SK-MEL-5 (cell line): ENCODE results near the gene IFNK. TPM values are rescaled to one million over a fixed set of nuclear protein-coding genes. Genes with fewer than 3 reads are reported as not detected.
"Not testable (repeated sequence)": the region's sequence is repeated elsewhere in the genome, so short reads cannot be mapped to it uniquely, and the experiment has no call there.

Experiments
- DNase-seq: peaks from one replicate; pipeline ENCODE4 v3.0.0-alpha.2; 2016; ENCODE audit warnings: low read depth, low spot score
- in situ Hi-C: cut with HindIII; loops from 2 replicates; pipeline ENCODE4 v1.10.0; 2016; ENCODE audit warnings: low sequenced_read_pairs, high pct_unique_total_duplicates, low pct_unique_long_range_greater_than_20kb
- polyA plus RNA-seq, 2 experiments: library from polyadenylated mRNA; depleted of rRNA; stranded (reverse); fragments of >200 nt; gene quantifications; 2 replicates each; pipeline ENCODE4 v1.2.3, GENCODE V29; 2015
- total RNA-seq: library from RNA; depleted of rRNA; stranded (reverse); fragments of >200 nt; shearing (Covaris generic); gene quantifications from 2 replicates; pipeline ENCODE4 v1.2.3, GENCODE V29; 2014; rRNA removed

Gene IFNK, protein sequence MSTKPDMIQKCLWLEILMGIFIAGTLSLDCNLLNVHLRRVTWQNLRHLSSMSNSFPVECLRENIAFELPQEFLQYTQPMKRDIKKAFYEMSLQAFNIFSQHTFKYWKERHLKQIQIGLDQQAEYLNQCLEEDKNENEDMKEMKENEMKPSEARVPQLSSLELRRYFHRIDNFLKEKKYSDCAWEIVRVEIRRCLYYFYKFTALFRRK
- total RNA-seq, result not detected in 2 replicates
- not detected in 2 replicates for polyA plus RNA-seq (2015; cell fraction: cytosol; rRNA removed)
- not detected in 2 replicates for polyA plus RNA-seq (2015; cell fraction: nucleus; rRNA removed)

DNA sequence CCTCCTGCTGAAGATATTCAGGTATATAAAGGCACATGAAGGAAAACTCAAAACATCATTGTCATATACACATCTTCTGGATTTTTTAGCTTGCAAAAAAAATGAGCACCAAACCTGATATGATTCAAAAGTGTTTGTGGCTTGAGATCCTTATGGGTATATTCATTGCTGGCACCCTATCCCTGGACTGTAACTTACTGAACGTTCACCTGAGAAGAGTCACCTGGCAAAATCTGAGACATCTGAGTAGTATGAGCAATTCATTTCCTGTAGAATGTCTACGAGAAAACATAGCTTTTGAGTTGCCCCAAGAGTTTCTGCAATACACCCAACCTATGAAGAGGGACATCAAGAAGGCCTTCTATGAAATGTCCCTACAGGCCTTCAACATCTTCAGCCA, at the start of gene IFNK:
Gene IFNK (plus strand): TSS at position 55 of the 400 bp plus-strand sequence. CDS start 47 bp downstream, at position 102.
- DNase-seq, result no peak
- in situ Hi-C loops, result no loop called here

DNA sequence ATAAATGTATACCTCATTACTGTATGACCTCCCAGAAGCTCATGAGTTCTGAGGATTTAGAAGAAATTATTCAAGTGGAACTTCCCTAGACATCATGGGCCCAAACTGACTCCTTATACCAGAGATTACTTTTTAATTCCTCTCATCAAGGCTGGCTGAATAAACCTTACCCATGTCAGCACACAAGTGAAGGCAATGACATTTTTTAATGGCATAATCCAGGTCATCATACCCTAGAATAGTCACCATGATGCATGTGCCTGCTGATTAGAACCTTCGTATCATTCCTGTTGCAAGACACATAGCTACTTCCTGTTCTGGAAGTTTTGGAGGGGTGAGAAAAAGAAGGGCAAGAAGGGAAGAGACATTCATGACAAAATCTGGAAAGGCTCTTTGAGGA, 49.8 kb upstream of the IFNK start:
- no peak for DNase-seq
- in situ Hi-C loops, result no loop called here

DNA sequence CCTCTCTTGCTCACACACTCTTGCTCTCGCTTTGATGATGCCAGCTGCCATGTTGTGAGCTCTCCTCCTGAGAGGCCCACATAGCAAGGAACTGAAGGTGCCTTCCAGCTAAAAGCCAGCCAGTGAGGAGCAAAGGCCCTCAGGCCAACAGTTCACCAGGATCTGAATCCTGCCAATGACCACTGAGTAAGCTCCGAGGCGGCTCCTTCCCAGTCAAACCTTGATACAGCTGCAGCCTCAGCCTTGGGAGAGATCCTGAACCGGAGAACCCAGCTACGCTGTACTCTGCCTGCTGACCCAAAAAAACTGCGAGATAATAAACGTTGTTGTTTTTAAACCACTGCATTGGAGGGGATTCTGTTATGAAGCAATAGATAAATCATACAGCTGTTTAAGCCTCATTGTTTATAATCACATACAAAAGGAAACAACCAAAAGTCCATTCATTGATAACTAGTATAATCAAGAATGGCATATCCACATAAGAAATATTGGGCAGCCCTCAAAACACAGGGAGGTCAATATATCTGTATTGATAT, 49.0 kb upstream of the IFNK start:
- in situ Hi-C loops, result no loop called here
- no peak for DNase-seq

DNA sequence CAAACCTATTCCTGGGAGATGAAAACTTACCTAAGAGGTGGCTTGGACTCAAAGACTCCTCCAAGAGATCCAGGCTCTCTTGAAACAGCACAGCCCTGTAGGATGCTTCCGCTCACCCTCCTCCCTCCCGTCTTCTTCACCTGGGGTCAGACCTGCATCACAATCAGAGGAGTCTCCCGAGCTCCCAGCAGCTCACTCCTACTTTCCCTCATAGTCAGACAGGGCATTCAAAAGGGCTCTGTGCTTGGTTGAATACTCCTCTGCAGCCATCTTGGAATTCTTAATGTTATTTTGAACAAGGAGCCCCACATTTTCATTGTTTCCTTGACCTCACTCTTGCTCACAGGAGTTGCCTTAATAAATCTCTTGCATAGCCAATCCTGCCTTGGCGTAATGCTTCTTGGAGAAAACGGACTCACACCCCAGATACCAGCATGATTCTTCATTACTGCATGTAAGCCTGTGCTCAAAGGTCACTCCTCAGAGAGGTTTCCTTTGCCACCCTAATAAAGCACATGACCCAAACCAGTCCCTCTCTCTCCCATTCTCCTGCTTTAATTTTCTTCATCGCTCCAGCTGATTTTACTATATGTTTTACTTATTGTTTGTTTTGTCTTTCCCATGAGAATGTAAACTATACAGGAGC, 47.1 kb upstream of the IFNK start:
- DNase-seq, result no peak
- in situ Hi-C loops, result no loop called here

DNA sequence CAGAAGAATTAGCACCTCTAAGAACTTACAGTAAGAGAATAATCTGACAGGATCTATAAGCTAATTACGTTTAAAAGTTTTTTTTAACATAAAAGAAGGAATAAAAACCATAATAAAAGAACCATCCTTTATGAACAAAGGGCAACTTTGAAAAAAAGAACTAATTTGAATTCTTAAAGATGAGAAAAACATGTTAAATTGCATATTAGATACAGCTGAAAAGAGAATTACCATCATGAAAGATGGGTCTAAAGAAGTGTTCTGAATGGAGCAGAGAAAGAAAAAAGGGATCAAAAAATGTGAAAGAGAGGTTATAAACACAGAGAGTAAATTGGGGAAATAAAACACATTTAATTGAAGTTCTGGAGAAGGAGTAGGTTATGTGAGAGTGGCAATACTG, 45.8 kb upstream of the IFNK start:
- no peak for DNase-seq
- in situ Hi-C loops, result no loop called here

DNA sequence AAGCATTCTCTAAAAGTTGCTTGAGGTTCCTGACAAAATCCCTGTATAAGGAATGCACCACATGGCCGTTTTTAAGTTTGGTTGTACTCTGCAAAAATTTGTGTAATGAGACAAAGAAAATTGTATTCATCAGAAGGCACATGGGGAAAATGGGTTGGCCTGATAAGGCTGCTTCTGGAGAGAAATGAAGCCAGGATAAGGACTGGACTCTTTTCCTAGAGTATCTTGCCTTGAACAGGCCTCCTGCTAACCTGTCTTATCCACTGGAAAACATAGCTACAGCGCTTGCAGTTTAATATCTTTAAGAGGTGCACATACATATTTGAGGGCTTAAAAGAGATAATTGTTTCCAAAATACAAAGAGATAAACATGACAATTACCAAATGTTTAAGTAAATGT, 41.4 kb upstream of the IFNK start:
- in situ Hi-C loops, result no loop called here
- no peak for DNase-seq

DNA sequence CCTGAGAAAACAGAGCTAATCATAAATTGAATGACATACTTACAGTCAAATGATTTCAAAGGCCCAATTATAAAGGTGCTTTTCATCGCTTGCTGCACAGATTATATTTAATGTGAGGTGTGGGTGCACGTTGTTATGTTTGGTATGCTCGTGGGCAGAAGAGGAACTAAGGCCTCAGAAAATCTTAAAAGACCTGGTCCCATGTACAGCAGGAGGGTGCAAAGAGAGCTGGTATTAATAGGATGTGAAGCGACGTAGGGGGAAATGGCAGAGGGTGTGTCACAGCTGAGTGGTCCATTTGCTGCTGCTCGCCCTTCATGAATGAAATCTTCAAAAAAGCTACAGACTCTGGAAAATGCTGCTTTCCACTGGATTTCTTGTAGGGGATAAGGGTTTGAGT, 40.5 kb upstream of the IFNK start:
- in situ Hi-C loops, result no loop called here
- no peak for DNase-seq

DNA sequence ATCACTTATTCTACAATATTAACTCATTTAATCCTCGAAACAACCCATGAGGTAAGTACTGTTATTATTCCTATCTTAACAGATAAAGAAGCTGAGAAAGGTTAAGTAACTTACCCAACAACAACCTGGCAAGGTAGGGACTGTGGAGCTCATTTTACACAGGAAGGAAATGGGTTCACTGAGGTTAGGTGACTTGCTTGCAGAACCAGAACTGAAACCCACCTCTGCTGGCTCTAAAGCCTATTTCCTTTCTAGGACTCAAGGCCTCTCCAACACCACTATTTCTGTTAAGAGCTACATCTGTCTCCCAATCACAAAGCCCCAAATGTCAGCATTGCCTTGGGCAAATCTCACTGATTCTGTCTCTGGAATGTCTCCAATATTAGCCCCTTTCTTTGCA, 38.9 kb upstream of the IFNK start:
- no peak for DNase-seq
- in situ Hi-C loops, result no loop called here

DNA sequence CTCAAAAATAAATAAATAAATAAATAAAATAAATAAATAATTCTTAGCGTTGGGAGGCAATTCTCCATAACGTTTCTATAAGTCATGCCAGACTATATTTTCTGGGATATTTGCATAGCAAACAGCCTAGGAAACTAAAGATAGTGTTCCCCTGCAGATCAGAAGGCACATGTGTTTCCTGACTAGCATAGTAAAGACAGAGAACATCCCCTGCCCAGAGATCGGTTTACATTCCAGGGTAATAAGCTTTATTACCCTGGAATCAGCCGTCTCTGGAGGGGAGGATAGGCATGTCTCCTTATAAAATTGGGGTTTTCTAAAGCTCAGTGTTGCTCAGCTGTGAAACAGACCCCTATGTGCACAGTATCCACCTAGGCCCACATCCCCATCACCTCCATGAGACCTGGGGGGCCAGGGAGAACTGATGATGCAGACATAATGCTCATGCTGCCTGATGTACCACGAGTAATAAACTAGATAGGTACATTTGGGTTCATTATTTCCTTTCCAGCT, 36.9 kb upstream of the IFNK start:
- DNase-seq, result no peak
- in situ Hi-C loops, result no loop called here

DNA sequence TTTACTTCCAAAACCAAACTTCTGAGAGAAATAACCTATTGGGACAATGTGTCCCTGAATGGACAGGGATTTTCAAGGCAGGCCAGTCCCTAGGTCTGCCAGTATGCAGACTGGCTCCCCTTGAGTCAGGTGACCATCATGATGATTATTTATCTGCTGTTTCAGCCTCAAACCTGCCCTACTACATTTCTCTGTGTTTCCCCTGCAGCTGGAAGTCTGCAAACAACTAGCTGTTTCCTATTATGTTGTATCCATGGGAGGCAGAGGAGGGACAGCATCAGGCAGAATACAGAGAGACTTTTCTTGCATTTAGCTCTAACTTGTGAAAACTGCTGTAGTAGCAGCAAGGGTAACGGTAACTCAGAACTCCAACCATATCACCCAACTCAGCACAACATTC, 36.2 kb upstream of the IFNK start:
- in situ Hi-C loops, result no loop called here
- DNase-seq, result no peak

DNA sequence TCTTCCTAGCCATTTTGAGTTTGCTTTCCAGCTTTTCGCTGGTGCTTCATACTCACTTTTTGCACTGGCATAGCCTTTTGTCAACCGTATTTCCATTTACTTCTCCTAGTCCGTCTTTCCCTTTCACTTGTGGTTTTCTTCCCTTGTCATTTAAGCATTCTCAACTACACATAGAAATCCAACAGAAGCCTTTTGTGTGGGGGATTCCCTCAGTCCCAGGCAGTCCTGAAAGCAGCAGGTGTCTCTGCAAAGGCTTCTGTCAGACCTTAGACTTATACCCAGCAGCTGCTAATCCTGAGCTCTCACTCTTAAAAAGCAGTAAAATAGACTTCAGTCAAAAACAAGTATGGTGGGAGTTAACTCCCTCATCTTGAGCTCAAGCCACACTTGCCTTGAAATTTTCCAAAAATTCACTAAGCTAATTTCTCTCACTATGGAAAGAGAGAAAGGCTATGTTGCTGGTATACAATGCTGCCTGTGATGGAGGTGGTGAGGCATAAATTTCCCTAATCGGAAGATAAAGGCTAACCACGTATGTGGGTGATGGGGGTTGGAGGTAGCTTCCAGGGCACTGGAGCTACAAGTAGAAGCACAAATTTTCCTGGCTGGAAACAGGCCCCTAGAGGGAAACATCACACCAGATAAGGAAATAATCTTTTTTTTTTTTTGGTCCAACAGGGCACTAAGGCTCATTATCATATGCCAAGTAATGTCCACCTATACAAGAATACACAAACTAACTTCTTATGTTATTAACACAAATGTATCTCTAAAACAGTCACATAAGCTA, 34.8 kb upstream of the IFNK start:
- in situ Hi-C loops, result no loop called here
- no peak for DNase-seq

DNA sequence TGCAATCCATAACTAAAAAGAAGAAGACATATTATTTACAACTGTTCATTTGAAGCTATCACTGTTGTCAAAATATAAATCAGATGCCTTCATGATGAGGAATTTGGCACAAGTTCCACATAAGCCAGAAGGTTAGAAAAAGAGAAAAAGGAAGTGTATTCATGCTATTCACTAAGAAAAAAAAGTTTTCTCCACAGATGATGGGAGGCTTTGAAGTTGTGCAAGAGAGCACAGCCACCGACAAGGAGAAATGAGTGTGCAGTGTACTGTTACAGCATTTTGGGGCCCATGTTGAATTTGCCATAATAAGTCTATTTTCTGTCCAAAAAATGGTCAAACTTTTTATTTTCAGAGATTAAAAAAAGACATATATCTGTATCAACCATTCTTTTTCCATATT, 32.9 kb upstream of the IFNK start:
- in situ Hi-C loops, result no loop called here
- no peak for DNase-seq

DNA sequence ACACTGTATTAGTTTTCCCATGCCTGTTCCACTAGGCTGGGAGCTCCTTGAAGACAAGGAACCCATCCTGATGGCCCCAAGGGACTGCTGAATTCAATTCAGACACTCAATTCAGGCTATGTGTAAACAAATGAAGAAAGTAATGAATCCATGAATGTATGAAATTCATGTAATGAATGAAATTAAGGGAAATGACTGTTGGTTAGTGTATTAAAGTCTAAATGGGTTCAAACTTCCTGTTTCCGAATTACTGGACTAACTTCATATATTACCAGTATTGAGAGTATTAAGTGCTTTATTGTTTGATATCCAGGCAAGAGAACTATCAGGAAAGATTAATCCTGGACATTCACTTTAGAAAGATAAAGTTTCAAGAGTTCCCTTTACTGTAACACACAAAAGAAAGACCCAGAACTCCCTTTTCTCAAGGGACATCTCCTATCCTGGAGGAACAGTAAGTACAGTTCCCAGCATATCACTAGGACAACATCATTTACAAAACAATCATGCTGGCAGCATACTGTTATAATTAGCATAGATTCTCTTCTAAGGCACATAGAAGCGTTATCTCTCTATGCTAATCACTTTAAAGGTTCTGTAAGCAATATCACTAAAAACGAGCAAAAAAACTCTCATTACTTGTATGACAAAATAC, 28.5 kb upstream of the IFNK start:
- DNase-seq, result no peak
- in situ Hi-C loops, result no loop called here

DNA sequence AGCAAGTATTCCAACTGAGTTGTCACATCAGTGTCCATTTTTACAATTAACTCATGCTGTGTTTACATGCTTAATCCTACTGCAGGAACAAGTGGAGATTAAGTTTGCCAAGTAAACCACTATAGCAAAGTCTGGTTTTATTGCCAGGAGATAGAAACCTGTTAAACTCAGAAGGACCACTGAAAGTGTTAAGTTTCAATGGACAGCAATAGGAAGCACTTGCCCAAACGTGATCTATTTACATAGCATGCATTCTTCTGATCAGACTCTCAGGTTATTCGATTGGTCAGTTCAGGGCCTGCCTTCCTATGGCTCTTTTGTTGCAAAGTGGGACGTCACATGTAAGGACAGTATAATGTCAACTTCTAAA, 28.0 kb upstream of the IFNK start:
- DNase-seq, result no peak
- in situ Hi-C loops, result no loop called here

DNA sequence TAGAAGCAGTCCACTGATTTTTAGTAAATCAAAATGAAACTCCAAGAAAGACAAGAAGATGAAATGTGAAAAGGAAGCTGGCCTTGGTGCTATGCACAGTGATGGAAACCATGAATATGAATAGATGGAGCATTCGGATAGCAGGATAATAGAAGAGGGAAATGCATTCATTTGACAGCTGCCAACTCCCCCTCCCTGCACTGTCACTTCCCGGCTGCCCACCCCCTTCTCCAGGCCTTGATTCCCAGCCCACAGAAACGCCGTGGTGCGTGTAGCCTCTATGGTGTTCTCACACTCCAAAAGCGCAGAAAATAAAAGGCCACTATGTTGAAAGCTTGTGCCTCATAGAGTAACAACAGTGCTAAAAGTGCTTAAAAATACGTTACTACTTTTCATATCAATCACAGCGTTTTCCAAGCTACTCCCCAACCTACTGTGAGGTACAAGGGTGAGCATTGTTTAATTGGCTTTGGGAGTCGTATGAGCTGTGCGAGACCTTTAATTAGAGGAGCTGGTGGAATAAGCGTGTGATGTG, 26.1 kb upstream of the IFNK start:
- in situ Hi-C loops, result no loop called here
- no peak for DNase-seq

DNA sequence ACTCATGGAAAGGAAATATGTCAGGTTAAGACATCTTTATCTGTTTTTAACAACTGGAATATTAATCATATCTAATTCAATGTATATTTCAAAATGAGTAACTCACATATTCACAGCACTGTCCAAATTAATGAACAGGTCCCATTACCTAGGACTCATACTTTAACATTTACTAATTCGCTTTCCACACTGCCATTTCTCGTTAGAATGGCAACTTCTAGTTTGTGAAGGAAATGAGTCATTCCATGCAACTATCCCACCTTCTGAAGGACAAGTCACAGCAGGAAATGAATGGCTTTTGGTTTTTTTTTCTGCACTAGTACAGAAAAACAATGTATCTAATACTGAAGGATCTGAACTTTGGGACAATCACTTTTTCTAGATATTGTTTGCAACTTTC, 24.6 kb upstream of the IFNK start:
- in situ Hi-C loops, result no loop called here
- no peak for DNase-seq

DNA sequence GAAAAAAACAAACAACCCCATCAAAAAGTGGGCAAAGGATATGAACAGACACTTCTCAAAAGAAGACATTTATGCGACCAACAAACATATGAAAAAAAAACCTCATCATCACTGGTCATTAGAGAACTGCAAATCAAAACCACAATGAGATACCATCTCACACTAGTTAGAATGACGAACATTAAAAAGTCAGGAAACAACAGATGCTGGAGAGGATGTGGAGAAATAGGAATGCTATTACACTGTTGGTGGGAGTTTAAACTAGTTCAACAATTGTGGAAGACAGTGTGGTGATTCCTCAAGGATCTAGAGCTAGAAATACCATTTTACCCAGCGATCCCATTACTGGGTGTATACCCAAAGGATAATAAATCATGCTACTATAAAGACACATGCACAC, 23.2 kb upstream of the IFNK start:
- in situ Hi-C loops, DNase-seq: not testable (repeated sequence)

DNA sequence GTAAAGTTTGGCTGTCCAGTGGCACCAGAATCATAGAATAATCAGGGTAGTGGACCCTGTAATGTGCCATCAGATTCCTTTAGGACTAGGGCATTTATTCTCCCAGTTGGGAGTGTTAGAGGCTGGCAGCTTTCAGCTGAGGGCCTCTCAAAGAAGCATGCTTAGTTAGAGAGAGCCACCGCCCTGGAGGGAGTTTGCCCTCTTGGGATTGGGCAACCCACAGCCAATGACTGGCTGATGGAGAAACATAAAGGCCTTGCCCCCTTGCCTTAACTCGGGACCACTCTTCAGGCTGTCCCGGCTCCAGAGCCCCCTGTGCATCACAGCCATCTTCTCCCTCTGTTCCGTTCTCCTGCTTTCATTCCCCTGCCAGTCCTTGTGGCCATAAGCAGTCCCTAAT, 20.5 kb upstream of the IFNK start:
- DNase-seq, result no peak
- in situ Hi-C loops, result no loop called here
